Stimulated activated CD4-positive, alpha-beta T cell treated with anti-CD3 and anti-CD28 coated beads, Interleukin-1b, Interleukin-23, amount 100 ng/mL, for 4 hours (primary cell): ENCODE measurements around the gene SUN5.

Source experiments
- DNase-seq, 2 donors: peaks; one replicate each; pipeline ENCODE4 v3.0.0-alpha.2; 2020; ENCODE audit warnings: low read depth in 2 of 2

The SUN5 gene

DNA sequence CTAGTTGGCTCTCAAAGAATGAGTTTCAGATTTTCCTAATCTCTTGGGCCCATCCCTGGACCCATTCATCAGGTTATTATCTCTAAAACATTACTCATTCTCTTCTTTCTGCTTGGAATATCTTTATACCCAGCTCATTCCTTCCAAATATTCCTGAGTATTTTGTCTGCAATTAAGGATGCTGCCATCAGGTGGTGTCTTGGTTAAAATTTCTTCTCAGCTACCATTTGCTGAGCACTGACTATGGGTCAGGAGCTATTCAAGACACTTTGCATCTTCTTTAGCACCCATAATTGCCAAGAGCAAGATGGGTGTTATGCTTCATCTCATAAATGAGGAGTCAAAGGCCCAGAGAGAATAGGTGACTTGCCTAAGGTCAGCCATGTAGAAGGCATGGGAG lies 8.4 kb downstream of the SUN5 start:
- DNase-seq: no peak

DNA sequence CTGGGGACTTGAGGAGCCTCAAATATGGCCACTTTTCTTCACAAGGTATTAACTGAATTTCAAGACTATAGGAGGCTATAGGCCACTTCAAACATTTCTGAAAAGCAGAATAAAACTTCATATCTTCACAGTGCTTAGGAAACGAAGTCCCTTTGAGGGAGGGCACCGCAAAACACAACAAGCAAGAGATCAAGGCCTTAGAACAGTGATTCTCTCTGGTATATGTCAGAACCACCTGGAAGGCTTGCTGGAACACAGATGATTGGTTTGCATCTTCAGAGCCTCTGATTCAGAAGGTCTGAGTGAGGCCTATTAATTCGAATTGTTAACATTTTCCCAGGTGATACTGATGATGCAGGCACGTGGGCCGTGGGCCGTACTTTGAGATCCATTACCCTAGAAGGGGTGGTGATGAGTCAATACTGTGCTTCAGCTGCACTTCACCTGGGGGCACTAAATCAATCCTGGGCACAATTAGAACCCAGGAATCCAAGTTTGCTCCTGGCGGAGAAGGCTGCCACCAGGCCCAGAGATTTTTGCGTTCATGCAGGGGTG lies 10.7 kb downstream of the SUN5 start:
- no peak for DNase-seq

- no peak for DNase-seq
Observed at GRCh38 chr20:32991792-32992641, 12.2 kb downstream of the SUN5 start.

GRCh38 chr20:32991383-32991782 lies 12.8 kb downstream of the SUN5 start:
- no peak for DNase-seq

DNA sequence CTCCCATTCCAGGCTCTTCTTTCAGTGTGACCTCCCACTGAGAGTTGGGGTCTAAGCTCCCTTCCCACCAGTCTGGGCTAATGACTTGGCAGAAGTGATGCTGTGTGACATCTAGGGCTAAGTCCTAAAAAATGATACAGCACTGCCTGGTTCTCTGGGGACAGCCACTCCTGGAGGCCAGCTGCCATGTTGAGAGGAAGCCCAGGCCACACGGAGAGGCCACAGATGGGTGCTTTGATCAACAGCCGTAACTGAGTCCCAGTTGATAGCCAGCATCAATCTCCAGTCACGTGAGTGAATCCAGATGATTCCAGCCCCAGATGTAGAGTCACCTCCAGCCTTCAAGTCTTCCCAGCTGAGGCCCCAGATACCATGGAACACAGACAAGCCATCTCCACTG lies 13.8 kb downstream of the SUN5 start:
- no peak for DNase-seq

- DNase-seq: no peak
Observed at GRCh38 chr20:32989507-32990283, 14.5 kb downstream of the SUN5 start.

DNA sequence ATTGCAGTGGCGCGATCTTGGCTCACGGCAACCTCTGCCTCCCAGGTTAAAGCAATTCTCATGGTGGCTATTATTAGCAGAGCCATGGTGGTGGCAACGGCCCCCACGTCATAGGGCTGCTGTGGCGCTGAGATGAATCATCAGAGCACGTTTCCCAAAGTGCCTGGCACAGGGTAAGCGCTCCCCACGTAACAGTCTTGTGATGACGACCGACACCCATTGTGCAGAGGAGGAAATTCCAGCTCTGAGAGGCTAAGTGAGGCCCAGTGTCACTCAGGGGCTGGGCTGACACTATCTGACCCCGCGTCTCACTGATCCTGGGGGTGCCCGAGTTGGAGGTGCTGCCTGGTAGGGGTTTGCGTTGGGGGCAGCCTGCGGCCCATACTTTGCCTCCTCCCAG lies 16.2 kb downstream of the SUN5 start:
- no peak for DNase-seq

DNA sequence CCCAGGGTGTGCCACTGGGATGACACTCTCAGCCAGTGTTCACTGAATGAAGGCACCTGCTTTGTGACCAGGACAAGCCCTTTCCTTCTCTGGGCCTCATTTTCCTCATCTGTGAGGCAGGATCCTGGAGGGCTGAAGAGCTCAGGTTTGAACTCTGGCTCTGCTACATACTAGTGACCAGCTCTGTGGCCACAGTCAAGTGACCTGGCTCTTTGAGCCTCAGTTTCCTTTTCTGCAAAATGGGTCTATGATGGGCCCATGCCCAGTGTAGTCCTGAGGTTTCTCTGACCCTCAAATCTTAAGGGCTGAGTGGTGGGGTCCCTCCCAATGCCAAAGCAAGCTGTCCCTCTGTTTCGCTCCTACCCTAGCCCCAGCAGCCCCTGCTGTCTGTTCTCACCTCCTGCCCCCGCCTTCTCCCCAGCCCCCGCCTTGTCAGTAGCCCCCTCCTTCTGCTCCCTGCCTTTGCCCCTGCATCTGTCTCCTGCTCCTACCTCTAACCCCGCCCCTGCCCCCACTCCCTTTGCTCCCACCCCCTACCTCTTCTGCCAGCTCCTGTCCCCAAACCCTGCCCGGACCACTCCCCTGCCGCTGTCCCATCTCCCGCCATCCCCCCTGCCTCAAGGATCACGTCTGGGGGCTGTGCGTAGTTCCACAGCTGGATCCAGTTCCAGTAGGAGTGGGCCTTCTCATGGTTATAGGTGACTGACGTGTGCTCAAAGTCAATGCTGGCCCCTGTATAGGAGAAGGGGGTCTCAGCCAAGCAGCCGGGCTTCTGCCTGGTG lies 17.0 kb downstream of the SUN5 start:
- DNase-seq: no peak

- DNase-seq: no peak
Observed at GRCh38 chr20:32986331-32986966, 17.8 kb downstream of the SUN5 start.

DNA sequence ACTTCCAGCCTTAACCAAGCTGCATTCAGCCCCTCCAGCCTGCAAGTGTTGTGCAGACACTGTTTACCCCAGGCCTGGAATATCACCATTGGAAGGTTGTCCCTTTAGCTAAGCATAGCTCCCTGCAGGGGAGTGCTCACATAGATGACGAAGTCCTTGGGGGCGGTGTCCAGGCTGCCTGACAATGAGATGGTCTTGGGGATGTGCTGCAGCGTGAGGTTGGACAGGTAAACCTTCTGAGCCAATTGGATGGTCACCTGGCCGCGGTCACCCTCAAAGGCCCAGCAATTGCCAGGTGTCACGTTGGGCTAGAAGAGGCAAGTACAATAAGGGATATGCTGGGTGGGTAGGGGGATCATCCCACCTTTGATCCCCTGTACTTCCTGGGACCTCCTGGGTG lies 18.6 kb downstream of the SUN5 start:
- no peak for DNase-seq

- DNase-seq: no peak
Observed at GRCh38 chr20:32984631-32985354, 19.4 kb downstream of the SUN5 start.

DNA sequence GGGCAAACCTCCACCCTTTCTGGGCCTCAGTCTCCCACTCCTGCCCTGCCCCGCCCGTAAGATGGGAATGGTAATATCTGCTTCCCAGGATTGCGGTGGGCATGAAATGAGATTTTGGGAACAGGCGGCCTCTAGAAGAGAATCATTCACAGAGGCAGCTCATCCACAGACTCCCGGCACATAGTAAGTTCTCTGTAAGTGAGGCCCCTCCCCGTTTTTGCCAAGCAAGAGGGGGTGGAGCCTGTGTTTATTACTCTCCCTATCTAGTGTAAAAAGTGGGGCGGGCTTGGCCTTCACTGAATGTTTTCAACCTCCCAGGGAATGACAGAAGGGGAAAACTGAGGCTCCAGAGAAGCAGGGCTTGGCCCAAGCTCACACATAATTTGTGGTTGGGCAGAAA lies 20.0 kb downstream of the SUN5 start:
- no peak for DNase-seq

DNA sequence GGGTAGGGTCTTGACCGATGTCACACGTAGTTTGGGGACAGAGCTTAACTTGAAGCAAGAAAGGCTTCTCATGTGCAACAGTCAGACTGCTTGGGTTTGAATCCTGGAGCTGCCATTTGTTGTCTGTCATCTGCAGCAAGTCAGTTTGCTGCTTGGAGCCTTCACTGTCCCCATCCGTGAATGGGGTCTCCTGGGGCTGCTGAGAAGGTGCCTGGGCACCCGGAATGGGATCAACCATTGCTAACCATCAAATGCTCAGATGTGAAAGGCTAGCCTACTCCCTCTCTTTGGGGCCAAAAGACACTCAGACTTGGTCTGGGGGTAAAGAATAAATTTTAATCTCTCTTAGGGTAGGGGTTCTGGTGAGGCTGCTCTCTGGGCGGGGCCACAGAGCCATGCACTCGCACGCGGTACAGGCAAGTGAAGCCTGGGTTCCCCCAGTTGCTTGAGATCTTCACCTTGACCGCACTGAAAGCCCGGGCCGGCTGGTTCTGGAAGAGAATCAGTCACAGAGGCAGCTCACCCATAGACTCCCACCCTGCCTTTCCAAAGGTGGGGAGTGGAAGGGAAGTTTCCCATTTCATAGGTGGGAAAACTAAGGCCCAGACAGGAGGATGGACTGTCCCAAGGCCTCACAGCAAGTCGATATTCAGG lies 20.6 kb downstream of the SUN5 start:
- no peak for DNase-seq

GRCh38 chr20:32982617-32983458 lies 21.4 kb downstream of the SUN5 start:
- no peak for DNase-seq

- no peak for DNase-seq
Observed at GRCh38 chr20:32980990-32981389, 23.2 kb downstream of the SUN5 start.

- DNase-seq: no peak
Observed at GRCh38 chr20:32980131-32980941, 23.9 kb downstream of the SUN5 start.

DNA sequence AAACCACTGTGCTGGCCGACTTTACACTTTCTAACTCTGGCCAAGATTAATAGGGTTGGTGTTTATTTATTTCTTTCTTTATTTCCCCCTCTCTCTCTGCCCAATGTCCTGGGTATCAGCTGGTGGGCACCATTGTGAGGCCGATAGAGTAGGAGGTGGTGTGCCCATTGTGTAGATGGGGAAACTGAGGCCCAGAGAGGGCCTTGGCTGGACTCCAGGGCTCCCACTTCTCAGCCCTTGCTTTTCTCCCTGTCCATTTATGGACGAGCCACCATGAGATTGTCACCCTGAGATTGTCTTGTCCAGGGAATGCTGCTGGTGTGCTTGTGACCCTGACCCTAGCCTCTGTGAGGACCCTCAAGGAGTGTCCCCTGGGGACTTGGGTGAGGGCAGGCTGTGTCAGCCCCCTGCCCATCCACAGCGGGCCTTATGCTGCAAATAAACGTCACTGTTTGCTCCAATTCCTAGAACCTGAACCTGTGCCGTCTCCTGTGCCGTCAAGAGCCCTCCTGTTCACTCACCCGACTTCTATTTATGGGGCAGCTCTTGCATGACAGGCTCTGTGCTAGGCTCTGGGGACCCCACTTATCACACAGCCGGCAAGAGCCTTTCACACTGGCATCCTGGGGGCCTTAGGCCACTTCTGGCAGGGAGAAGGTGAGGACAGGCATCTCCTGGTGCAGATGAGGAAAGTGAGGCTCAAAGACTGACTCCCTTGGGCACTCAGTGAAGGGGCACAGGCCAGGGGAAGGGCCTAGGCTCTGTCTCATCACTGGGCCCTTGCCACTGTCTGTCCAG lies 24.8 kb downstream of the SUN5 start:
- DNase-seq: no peak

DNA sequence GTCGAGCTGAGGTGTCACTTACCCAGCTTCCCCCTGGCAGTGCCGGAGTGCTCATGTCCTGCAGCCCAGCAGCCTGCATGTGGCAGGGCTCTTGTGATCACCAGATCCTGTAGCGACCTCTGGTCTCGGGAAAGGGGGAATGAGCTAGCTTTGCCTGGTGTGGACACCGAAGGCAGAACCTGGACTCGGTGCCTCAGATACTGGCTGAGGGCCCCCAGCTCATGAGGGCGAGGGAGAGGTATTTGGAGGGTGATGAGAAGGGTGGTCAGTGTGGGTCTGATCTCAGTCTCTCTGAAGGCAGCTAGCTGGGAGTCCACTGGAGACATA lies 26.3 kb downstream of the SUN5 start:
- no peak for DNase-seq
